HG02678 (cell line): ENCODE results near the gene PPP2R1A.

ENCODE experiments used
- ATAC-seq: cut with Tn5 transposase; IDR thresholded peaks from one replicate; pipeline ENCODE4 v1.9.1; 2021; ENCODE audit warnings: mild to moderate bottlenecking, moderate library complexity; ENCODE audit not compliant: unreplicated experiment

PPP2R1A gene

DNA sequence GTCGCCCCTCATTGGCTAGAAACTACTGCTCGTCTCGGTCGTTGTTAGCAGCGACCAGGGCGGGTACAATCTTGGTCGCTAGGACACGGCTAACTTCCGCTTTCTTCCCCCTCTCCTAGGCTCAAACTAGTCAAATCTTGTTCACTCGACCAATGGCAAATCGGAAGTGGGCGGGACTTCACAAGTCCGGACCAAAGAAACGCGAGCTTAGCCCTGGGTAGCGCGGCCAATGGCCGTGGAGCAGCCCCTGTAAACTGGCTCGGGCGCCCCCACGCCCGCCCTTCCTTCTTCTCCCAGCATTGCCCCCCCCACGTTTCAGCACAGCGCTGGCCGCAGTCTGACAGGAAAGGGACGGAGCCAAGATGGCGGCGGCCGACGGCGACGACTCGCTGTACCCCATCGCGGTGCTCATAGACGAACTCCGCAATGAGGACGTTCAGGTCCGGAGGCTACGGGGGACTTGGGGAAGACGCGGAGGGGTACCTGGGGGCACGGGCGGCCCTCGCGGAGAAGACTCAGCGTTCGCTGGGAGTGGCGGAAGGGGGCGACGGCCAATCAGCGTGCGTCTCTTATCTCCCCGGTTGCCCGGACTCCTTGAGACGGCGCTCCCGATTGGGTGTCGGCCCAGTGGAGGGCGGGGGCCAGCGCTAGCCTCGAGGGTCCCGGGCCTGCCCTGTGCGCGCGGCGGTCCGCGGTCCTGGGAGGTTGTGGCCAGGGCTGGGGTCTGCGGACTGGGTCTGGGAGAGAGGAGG, at the start of gene PPP2R1A:
Gene PPP2R1A (plus strand): TSS at position 318 of the 752 bp plus-strand sequence. CDS start 45 bp downstream, at position 363.
- peak; percentile 92 for ATAC-seq

DNA sequence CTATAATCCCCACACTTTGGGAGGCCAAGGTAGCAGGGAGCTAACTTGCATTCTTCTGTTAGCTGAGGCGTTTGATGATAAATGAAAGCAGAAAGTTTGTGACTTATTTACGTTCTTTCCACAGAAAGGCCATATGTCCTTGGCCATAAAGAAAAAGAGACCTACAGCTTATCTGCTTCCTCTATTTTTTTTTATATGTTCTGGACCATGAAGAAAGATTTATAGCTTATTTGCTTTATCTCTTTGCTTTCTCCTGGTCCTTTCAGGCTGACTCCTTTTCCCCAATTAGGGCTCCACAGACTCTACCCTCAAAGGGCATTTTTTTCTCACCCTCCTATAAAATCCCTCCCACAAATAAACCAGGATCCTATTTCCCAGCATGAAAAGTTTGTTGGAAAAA, 48.6 kb upstream of the PPP2R1A start:
- no peak for ATAC-seq

DNA sequence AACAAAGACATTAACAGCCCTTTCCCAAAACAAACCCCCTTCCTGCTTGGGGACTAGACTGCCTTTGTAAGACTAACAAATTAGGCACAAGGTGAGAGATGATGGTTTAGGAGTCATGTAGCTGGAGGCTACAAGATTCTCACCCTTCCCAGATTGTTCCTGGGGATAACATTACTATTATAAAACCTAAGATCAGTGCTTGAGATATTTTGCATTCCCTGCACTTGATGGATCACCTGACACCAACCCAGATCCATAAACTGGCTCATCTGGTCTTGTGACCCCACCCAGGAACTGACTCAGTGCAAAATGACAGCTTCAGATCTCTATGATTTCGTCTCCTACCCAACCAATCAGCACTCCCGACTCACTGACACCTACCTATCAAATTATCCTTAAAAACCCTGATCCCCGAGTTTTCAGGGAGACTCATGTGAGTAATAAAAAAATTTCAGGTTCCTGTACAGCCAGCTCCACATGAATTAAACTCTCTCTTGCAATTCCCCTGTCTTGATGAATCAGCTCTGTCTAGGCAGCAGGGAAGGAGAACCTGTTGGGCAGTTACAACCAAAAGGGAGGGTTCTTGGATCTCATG, 47.8 kb upstream of the PPP2R1A start:
- ATAC-seq: no peak

DNA sequence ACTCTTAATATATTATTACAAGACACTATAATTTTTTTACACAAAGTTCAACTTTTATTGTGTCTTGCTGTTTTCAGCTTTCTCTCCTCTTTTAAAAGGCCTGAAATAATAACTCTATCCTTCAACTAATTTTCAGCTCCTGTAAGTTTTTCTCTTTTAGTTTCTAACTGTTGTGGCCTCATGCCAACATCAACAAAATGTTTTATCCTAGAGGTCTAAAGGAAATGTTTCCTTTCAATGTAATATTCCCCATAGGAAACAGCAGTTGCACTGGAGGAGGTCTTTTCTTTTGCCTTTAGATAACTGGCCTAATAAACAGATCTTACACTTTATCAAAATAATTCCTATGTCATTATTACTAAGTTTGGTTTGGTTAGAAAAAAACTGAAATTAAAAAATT, 41.6 kb upstream of the PPP2R1A start:
- ATAC-seq: no peak

DNA sequence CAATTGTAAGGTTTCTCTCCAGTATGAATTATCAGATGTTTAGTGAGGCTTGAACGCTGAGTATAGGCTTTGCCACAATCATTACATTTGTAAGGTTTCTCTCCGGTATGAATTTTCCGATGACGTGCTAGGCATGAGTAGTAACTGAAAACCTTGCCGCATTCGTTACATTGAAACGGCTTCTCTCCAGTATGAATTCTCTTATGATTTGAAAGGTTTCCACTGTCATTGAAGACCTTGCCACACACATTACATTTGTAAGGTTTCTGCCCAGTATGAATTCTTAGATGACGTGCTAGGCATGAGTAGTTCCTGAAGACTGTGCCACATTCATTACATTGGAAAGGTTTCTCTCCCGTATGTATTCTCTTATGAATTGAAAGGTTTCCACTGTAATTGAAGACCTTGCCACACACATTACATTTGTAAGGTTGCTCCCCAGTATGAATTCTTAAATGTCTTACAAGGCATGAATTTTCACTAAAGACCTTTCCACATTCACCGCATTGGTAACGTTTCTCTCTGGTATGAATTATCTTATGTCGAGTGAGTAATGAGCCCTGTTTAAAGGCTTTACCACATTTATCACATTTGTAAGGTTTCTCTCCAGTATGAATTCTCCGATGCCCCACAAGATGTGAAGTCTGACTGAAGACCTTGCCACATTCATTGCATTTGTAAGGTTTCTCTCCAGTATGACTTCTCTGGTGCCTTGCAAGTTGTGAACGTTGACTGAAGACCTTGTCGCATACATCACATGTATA, 34.1 kb upstream of the PPP2R1A start:
- ATAC-seq: no peak

DNA sequence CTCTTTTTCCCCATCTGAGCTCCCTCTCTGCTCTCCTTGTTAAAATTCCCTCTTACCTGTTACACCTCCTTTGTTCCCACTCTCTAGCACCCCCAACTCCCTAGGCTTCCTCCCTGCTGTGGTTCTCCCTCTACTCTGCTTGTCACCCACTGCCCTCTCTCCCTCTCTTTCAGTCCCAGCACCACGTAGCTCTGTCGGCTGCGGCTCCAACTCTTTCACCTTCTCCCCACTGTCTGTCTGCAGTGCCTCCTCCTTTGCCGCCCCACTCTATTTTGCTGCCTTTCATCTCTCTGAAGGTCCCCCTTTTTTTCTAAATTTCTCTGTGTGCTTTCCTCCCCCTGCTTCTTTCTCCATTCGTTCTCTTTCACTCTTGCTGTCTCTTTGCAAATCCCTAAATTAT, 19.5 kb upstream of the PPP2R1A start:
- ATAC-seq: no peak

DNA sequence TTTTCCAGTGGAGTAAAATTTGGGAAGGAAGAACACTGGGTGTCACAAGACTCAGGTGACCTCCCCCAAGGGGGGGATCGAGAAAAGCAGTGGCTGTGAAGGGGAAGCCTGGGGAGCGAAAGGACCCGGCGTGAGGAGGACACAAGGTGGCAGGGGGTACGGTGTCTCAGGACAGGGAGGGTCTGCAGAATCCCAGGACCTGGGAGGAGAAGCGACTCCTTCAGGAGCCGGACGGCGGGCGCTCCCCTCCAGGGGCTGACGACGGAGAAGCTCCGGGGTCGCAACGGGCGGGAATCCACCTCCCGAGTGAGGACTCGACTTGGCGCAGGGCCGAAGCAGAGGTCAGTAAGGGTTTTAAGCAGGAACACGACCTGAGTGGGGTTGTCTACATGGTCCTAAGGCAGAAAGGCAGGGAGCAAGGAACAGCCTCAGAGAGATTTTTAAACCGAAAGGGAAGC, 19.0 kb upstream of the PPP2R1A start:
- peak; percentile 8 for ATAC-seq

DNA sequence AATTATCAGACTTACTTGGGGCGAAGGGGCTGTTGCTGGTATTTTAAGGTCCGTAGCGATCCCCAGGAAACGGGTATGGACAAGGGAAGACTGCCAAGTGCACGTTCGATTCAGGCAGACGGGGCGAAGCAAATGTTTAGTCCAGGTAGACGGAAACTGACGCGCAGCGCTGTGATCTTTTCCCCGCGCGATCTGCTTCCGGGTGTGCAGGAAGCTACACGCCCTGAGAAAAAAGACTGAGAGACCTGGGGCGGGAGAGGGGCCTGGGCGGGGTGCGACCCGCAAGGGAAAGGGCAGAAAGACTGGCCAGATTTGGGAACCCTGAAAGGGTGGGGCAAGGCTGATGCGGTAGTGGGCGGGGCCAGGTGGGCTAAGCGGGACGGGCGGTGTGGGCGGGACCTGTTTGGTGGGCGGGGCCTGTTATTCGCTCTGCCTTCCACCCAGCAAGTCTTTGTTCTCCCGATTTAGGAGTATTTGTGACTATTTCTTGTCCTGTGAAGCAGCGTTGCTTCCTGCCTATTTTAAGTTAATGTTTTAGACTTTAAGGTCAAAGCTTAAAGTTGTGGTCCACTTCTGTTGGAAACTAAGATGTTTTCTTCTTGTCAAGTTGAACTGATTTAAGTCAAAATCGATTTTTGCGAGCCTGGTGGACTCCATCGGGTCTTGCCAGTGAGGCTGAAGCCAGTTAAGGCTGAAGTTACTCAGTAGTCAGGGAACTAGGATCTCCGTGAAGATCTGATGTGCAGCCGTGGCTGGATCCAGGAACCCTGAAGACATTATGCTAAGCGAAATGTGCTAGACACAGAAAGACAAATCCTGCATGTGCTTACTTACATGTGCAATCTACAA, 18.3 kb upstream of the PPP2R1A start, which contains the start of gene ZNF836:
Gene ZNF836 (minus strand): TSS at position 301 of the 849 bp plus-strand sequence. CDS start 3,549 bp downstream, outside the sequence.
- ATAC-seq: peak; percentile 90

DNA sequence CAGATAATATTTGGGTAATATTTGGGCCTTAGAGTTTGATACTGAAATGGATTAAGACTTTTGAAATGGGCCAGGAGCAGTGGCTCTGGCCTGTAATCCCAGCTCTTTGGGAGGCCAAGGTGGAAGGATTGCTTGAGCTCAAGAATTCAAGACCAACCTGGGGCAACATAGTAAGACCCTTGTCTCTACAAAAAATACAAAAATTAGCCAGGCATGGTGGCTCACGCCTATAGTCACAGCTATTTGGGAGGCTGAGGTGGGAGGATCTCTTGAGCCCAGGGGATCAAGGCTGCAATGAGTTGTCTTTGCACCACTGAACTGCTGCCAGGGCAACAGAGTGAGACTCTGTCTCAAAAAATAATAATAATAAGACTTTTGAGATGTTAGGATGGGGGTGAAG, 17.5 kb upstream of the PPP2R1A start:
- no peak for ATAC-seq

DNA sequence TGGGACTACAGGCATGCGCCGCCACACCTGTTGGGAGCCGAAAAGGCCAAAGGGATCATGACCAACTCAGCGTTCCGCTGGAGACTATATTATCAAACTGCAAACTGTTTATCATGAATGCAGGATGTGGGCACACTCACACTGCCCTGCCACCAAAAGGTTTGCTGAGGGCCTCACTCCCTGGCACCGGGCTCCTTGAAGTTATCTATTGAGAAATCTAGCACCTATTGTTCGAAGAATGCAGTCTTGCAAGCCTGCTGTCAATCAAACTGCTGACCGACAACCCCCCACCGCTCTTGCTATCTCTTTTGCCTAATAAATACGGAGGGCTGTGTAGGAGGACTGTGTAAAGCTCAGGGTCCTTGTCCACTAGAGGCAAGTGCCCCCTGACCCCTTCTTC, 13.3 kb upstream of the PPP2R1A start:
- no peak for ATAC-seq

DNA sequence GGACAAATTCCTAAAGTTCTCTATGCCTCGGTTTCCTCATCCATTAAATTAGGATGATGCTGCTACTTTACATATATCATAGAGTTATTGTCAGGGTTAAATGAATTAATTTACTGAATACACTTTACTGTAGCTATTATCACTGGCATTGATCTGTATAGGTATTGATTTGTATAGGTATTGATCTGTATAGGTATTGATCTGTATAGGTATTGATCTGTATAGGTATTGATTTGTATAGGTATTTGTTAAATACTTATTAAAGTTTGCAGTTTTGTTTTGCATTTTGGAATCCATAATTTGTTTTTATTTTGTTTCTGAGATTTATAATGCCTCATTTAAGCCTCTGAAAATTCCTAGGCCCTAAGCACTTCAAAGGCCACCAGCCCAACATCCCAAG, 2.4 kb upstream of the PPP2R1A start:
- ATAC-seq: no peak

DNA sequence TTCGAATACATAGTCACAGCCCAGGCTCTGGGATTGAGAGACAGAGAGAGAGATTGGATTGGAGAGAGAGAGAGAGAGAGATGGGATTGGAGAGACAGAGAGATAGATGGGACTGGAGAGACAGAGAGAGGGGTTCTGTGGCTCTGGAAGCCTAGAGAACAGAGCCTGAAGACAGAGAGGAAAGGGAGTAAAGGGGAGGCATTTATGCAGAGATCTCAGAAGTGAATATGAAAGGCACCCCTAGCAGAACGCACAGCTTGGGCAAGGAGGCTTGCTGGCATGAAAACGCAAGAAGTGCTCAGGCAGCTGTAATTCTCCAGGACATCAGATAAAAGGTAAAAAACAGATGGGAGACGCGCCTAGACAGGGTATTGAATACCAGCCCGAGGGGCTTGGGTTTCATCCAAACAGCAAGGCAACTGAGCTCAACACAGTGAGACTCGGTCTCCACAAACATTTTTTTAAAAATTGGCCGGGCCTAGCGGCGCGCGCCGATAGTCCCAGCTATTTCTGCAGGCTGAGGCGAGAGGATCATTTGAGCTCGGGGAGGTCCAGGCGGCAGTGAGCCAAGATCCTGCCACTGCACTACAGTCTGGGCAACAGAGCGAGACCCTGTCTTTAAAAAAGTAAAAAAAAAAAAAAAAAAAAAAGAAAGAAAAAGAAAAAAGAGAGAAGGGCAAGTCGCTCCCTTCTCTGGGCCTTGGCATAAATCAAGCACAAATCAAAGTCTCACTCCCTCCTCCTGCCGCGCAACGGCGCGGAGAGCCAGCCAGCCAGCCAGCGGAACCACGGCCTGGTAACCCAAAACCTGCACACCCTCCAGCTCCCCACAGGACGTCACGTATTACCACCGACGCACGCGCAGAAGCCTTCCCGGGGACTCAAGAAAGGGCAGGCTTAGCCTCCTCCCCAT, 774 bp upstream of the PPP2R1A start:
- peak; percentile 5 for ATAC-seq

DNA sequence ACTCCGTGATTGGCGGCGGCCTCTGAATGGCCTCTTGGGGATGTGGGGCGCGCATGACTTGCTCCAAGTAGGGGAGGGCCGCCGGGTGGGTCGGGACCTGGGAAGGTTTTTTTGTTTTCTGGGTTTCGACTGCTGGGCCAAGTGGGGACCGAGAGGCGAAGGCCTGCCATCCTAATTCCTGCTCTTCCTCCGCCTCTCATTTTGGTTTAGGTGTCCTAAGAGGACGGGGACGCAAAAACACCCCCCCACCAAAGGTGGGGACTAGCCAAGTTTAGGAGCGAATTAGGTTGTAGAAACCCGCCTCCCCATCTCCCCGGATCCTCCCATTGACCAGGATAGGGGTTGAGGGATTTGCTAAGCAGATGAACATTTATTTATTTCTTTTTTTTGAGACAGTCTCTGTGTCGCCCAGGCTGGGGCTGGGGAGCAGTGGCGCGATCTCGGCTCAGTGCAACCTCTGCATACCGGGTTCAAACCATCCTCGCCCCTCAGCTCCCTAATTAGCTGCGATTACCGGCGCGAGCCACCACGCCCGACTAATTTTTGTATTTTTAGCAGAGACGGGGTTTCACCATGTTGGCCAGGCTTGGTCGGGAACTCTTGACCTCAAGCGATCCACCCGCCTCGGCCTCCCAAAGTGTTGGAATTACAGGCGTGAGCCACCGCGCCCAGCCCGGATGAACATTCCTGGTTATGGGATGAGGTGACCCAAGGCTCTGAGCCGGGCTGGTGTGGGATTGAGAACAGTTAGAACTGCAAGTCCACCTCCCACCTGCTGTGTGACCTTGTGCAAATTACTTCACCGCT, 838 bp downstream of the PPP2R1A start:
- no peak for ATAC-seq

DNA sequence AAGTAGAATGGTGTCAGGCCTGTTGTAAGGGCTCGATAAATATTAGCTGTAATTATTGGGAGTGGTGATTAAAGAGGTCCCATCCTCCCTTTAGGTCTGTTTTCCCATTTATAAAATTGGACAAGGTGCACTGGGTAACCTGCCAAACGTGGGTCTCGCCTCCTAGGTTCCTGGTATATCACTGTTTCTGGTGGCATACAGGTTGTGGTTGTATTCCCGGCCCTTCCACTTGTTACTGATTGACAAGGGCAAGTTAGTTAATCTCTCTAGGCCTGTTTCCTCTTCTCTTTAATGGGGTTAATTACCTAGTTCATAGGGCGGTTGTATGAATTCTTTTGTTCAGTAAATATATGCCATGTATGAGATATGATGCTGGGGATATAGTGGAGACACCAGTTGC, 1.5 kb downstream of the PPP2R1A start:
- ATAC-seq: no peak

DNA sequence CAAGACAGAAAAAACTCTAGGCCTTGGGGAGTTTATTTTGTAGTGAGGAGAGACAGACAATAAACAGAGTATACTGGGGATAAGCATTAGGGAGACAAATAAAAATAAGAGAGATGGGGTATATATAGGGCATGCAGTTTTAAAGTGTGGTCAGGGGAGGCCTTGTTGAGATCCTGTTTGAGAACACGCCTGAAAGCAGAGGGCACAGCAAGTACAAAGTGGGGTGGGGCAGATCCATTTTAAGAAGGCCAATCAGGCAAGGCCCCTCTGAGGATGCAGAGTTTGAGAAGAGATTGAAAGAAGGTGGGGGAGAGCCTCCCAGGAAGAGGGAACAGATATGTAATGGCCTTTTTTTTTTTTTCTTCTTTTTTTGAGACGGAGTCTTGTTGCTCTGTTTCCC, 2.1 kb downstream of the PPP2R1A start:
- ATAC-seq: no peak

DNA sequence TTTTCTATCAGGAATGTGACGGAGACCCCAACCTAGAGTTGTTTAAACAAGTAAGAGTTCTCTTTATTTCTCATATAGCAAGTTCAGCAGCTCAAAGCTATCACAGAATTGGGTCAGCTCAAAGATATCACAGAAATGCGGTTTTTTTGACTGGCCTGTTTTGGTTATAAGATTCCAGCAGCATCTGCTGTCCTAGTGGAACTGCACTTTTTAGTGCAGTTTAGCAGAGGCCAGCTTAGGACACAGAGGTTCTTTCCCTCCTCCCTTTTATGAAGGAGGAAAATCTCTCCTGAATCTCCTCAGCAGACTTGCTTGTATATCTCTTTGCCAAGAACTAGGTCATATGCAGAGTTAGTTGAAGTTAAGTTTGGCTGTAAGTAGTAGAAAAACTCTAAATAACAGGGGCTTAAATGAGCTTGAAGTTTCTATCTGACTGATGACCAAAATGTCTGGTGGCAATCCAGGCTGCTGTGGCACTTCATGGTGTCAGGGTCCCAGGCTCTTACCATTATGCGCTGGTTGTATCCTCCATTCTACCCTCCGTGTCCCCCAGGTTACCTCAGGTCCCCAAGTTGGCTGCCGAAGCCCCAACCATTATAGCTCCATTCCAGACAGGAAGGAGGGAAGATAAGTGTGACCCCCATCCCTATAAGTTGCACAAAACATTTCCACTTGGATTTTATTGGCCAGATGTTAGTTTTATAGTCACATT, 6.6 kb downstream of the PPP2R1A start:
- no peak for ATAC-seq

DNA sequence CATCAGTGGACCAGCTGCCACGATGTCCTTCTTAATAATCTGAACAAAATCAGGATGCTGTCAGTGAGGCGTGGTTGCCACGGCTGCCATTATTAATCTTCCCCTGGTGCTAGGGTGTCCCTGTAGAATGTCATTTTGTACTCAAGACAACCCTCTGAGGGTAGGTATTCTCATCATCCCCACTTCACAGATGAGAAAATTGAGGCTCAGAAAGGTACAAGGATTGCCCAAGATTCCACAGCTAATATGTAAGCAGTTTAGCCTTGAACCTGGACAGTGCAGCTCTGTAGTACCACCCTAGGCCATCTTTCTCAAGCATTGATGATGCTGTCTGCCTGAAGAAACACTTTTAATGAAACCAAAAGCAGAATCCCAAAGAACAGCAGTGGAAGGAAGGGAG, 8.1 kb downstream of the PPP2R1A start:
- ATAC-seq: no peak

DNA sequence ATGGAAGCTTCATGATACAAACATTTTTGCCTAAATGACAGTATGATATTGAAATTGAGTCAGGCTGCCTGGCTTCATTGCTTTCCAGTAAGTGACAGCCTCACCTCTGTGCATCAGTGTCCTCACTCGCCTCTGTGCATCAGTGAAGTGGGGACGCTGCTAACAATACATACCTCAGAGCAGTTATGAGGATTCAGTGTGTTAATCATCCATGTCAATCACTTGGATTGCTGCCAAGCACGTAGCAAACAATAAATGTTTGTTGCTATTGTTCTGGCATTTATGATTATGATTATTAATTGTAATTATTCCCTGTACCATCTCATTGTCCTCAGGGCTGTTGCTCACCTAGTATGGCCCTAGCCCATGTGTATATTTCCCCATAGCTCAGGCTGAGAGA, 8.8 kb downstream of the PPP2R1A start:
- no peak for ATAC-seq
